A549 (cell line): ENCODE results near the gene CHST10. TPM values are rescaled to one million over a fixed set of nuclear protein-coding genes. Genes with fewer than 3 reads are reported as not detected.

Source experiments
- ATAC-seq, 2 experiments: fragments of 200-7000 bp in 1 of 2; fragments of >200 bp in 1 of 2; cut with Nextera tagmentation in 1 of 2; cut with Tn5 transposase in 1 of 2; 3 replicates each; pipeline versions ENCODE4 v1.8.0 to v1.9.1; 2018 to 2020; ENCODE audit warnings: mild to moderate bottlenecking in 1 of 2, moderate library complexity in 1 of 2
- CTCF ChIA-PET: fragments of 300-600 bp; sonication (Branson Sonifier 250); formaldehyde crosslinking; extraction: SDS; loops from one replicate; lab custom pipeline; 2021; ENCODE audit warnings: antibody characterized with exemption, inconsistent platforms; lab: Yijun Ruan, JAX
- POLR2A ChIA-PET: fragments of 350-600 bp; formaldehyde crosslinking; extraction: SDS; loops from one replicate; lab custom pipeline; 2021; ENCODE audit warnings: antibody characterized with exemption, inconsistent platforms; lab: Yijun Ruan, JAX
- DNase-seq, 2 experiments: peaks; one replicate each; pipeline versions ENCODE4 v3.0.0 to v3.0.0-alpha.2; 2011 to 2016; ENCODE audit warnings: low read depth in 1 of 2, low spot score in 1 of 2
- FAIRE-seq: peaks from 2 replicates; lab custom pipeline; 2011; peaks lifted over from hg19 to GRCh38; lab: Jason Lieb, UNC
- H3K27ac ChIP-seq, 2 experiments: fragments of >200 bp; sonication (Bioruptor Twin); formaldehyde crosslinking; 3 replicates each; pipeline ENCODE4 v1.5.1; 2016 to 2017
- H3K4me1 ChIP-seq: fragments of >200 bp; sonication (Bioruptor Twin); formaldehyde crosslinking; 3 replicates; pipeline ENCODE4 v1.6.1; 2016
- H3K4me2 ChIP-seq: fragments of >200 bp; sonication (Bioruptor Twin); formaldehyde crosslinking; 3 replicates; pipeline ENCODE4 v1.6.1; 2016
- H3K4me3 ChIP-seq: fragments of >200 bp; sonication (Bioruptor Twin); formaldehyde crosslinking; 3 replicates; pipeline ENCODE4 v1.5.1; 2016
- H3K9me3 ChIP-seq: fragments of >200 bp; sonication (Bioruptor Twin); formaldehyde crosslinking; 3 replicates; pipeline ENCODE4 v1.6.1; 2016
- CEBPB ChIP-seq, 2 experiments: fragments of >200 bp in 1 of 2; sonication (Bioruptor Twin) in 1 of 2; formaldehyde crosslinking in 1 of 2; IDR thresholded peaks; 2 replicates each; pipeline ENCODE4 v1.6.1; 2012 to 2016
- HEYL ChIP-seq: fragments of 250-450 bp; sonication (Bioruptor Pico); IDR thresholded peaks from 2 replicates; pipeline ENCODE4 v1.8.0; 2021; ENCODE audit warnings: mild to moderate bottlenecking, moderate library complexity
- JUN ChIP-seq, 2 experiments: fragments of >200 bp; sonication (Bioruptor Twin); formaldehyde crosslinking; IDR thresholded peaks; 2 replicates in 1 of 2; 3 replicates in 1 of 2; pipeline ENCODE4 v1.6.1; 2016 to 2017
- MAFK ChIP-seq: fragments of 450-650 bp; IDR thresholded peaks from 2 replicates; pipeline ENCODE4 v1.6.1; 2014; ENCODE audit not compliant: partially characterized antibody
- MAZ ChIP-seq: fragments of 150-350 bp; IDR thresholded peaks from 2 replicates; pipeline ENCODE4 v1.6.1; 2014; ENCODE audit warnings: antibody characterized with exemption, low read depth, low read length, borderline replicate concordance
- PHF8 ChIP-seq: fragments of 200-600 bp; sonication (generic); IDR thresholded peaks from 2 replicates; pipeline ENCODE4 v1.6.1; 2016; ENCODE audit warnings: low read depth, mild to moderate bottlenecking, antibody characterized with exemption, moderate library complexity, borderline replicate concordance
- POLR2A ChIP-seq: IDR thresholded peaks from 2 replicates; pipeline ENCODE4 v1.6.1; 2012; ENCODE audit warnings: mild to moderate bottlenecking, low read length
- RAD21 ChIP-seq, 2 experiments: fragments of >200 bp in 1 of 2; sonication (Bioruptor Twin) in 1 of 2; formaldehyde crosslinking in 1 of 2; IDR thresholded peaks in 1 of 2; conservative IDR thresholded peaks in 1 of 2; 2 replicates in 1 of 2; 3 replicates in 1 of 2; pipeline ENCODE4 v1.6.1; 2012 to 2018; ENCODE audit warnings: inconsistent platforms in 1 of 2
- SMC3 ChIP-seq: fragments of >200 bp; sonication (Bioruptor Twin); formaldehyde crosslinking; IDR thresholded peaks from 3 replicates; pipeline ENCODE4 v1.6.1; 2018; ENCODE audit warnings: inconsistent platforms
- WGBS: methylation state at CpG from one replicate; pipeline ENCODE4 v1.1.6; 2017; ENCODE audit errors: missing lambda C conversion rate; 5-methylcytosine and 5-hydroxymethylcytosine counted together
- polyA minus RNA-seq: library from RNA; depleted of rRNA, polyadenylated mRNA; stranded (reverse); fragments of >200 nt; gene quantifications from 2 replicates; pipeline ENCODE4 v1.2.3, GENCODE V29; 2011; rRNA and poly(A)+ RNA removed
- polyA plus RNA-seq, 4 experiments: library from polyadenylated mRNA; depleted of rRNA in 3 of 4; stranded (reverse); fragments of >200 nt; fragmentation: RNase III in 1 of 4; extraction: RNeasy Plus Mini Kit Qiagen cat#74134 plus additional on column Dnase treatment in 1 of 4; gene quantifications; 2 replicates in 3 of 4; 3 replicates in 1 of 4; pipeline ENCODE4 v1.2.3, GENCODE V29; 2011 to 2017
- TF ChIP-seq, protein P1 (sequence below): fragments of 200-600 bp; sonication (generic); IDR thresholded peaks from 2 replicates; pipeline ENCODE4 v1.6.1; 2016; ENCODE audit warnings: antibody characterized with exemption, mild to moderate bottlenecking, moderate library complexity
- TF ChIP-seq, protein P2 (sequence below): IDR thresholded peaks from 2 replicates; pipeline ENCODE4 v1.6.1; 2012; ENCODE audit warnings: low read depth, borderline replicate concordance
- TF ChIP-seq, protein P3 (sequence below): IDR thresholded peaks from 2 replicates; pipeline ENCODE4 v1.6.1; 2012
- TF ChIP-seq, protein P4 (sequence below): fragments of >200 bp; sonication (Bioruptor Twin); formaldehyde crosslinking; IDR thresholded peaks from 3 replicates; pipeline ENCODE4 v1.6.1; 2016
- TF ChIP-seq, protein P5 (sequence below): fragments of 250-450 bp; sonication (Bioruptor Pico); IDR thresholded peaks from 2 replicates; pipeline ENCODE4 v1.5.0; 2020; ENCODE audit warnings: low read depth, mild to moderate bottlenecking, moderate library complexity

The CHST10 gene, protein sequence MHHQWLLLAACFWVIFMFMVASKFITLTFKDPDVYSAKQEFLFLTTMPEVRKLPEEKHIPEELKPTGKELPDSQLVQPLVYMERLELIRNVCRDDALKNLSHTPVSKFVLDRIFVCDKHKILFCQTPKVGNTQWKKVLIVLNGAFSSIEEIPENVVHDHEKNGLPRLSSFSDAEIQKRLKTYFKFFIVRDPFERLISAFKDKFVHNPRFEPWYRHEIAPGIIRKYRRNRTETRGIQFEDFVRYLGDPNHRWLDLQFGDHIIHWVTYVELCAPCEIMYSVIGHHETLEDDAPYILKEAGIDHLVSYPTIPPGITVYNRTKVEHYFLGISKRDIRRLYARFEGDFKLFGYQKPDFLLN
- polyA plus RNA-seq (2011; rRNA removed) (24.0 and 29.5 TPM in 2 replicates), polyA plus RNA-seq (2017; fragmentation: RNase III; extraction: RNeasy Plus Mini Kit Qiagen cat#74134 plus additional on column Dnase treatment) (15.1 to 17.1 TPM (median 16.6 TPM) in 3 replicates), polyA minus RNA-seq (28.1 and 35.4 TPM in 2 replicates)
- polyA plus RNA-seq (2012; cell fraction: cytosol; rRNA removed), result 13.4 and 17.8 TPM in 2 replicates
- 17.7 and 22.6 TPM in 2 replicates for polyA plus RNA-seq (2012; cell fraction: nucleus; rRNA removed)

DNA sequence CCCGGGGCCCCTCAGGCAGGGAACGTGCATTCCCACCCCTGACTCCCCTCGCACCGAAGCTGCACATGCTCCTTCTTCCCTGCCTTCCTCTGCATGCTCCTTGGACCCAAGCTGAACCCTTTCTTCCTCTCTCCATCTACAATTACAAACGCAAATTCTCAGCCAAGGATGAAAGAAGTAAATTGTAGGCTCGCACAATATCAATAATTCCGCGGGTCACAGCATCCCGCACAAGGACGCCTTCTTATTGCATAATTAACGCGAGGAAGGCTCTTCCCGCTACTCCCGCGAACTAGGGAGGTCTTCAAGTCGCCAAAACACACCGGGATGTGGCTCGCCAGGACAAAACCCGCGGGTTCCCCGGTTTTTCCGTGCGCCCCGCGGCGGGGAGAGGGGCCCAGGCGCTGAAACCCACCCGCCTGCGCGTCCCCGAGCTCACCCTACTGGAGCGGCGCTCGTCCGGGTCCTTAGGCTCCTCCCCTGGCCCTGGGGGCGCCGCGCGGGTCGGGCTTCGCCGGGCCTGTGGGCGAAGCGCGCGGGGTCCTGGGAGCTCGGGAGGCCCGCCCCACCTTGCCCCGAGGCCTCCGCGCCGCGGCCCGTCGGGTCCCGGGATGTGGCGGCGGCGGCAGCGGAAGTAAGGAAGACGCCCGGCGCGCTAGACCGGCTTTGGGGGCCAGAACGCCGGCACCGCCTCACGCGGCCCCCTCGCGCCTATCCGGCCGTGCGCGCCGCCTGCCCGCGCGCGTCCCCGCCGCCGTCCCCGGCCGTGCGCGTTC is at the start of gene CHST10:
Gene CHST10 (minus strand): TSS at position 734 of the 776 bp plus-strand sequence. CDS start 10,993 bp downstream, outside the sequence.
- Histone ChIP-seq H3K4me2 (peak within 1 kb of the TSS; percentile 96), H3K4me3 (peak within 1 kb of the TSS; percentile 79)
- POLR2A ChIA-PET, result interaction anchor here (0.6 to 1.7 kb wide), 4 partner anchors 125 to 799 kb away, joined by 3 to 12 read pairs (median 8); partner anchors contain the start of gene PDCL3
- no peak for FAIRE-seq
- WGBS, result 3% methylated on average over 31 of the region's 88 CpGs
- TF ChIP-seq, protein P1, sequence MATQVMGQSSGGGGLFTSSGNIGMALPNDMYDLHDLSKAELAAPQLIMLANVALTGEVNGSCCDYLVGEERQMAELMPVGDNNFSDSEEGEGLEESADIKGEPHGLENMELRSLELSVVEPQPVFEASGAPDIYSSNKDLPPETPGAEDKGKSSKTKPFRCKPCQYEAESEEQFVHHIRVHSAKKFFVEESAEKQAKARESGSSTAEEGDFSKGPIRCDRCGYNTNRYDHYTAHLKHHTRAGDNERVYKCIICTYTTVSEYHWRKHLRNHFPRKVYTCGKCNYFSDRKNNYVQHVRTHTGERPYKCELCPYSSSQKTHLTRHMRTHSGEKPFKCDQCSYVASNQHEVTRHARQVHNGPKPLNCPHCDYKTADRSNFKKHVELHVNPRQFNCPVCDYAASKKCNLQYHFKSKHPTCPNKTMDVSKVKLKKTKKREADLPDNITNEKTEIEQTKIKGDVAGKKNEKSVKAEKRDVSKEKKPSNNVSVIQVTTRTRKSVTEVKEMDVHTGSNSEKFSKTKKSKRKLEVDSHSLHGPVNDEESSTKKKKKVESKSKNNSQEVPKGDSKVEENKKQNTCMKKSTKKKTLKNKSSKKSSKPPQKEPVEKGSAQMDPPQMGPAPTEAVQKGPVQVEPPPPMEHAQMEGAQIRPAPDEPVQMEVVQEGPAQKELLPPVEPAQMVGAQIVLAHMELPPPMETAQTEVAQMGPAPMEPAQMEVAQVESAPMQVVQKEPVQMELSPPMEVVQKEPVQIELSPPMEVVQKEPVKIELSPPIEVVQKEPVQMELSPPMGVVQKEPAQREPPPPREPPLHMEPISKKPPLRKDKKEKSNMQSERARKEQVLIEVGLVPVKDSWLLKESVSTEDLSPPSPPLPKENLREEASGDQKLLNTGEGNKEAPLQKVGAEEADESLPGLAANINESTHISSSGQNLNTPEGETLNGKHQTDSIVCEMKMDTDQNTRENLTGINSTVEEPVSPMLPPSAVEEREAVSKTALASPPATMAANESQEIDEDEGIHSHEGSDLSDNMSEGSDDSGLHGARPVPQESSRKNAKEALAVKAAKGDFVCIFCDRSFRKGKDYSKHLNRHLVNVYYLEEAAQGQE, result 0 out of 2 replicates have a peak, but pooled peaks have one; percentile 10
- TF ChIP-seq, protein P2, sequence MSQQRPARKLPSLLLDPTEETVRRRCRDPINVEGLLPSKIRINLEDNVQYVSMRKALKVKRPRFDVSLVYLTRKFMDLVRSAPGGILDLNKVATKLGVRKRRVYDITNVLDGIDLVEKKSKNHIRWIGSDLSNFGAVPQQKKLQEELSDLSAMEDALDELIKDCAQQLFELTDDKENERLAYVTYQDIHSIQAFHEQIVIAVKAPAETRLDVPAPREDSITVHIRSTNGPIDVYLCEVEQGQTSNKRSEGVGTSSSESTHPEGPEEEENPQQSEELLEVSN, result peak; percentile 56
- TF ChIP-seq RAD21 (conservative IDR thresholded peaks at IDR 0.05 in 1 of 2, IDR thresholded peaks at IDR 0.05 in 1 of 2) (no peak; a peak in 1 of 5 replicates), JUN (IDR thresholded peaks at IDR 0.05) (peak in 1 of 2 experiments; percentile 73; a peak in 3 of 5 replicates), HEYL (no peak), CEBPB (IDR thresholded peaks at IDR 0.05) (peak; percentile 70 to 86; a peak in 3 of 4 replicates), PHF8 (peak; percentile 92; the same call in 1 of the 2 replicates), POLR2A (peak; percentile 71), MAFK (no peak), SMC3 (no peak), MAZ (no peak)
- TF ChIP-seq, protein P3, sequence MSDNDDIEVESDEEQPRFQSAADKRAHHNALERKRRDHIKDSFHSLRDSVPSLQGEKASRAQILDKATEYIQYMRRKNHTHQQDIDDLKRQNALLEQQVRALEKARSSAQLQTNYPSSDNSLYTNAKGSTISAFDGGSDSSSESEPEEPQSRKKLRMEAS, result peak; percentile 70; the same call in 1 of the 2 replicates
- TF ChIP-seq, protein P4, sequence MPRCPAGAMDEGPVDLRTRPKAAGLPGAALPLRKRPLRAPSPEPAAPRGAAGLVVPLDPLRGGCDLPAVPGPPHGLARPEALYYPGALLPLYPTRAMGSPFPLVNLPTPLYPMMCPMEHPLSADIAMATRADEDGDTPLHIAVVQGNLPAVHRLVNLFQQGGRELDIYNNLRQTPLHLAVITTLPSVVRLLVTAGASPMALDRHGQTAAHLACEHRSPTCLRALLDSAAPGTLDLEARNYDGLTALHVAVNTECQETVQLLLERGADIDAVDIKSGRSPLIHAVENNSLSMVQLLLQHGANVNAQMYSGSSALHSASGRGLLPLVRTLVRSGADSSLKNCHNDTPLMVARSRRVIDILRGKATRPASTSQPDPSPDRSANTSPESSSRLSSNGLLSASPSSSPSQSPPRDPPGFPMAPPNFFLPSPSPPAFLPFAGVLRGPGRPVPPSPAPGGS, result peak; percentile 51; the same call in 1 of the 3 replicates
- TF ChIP-seq, protein P5, sequence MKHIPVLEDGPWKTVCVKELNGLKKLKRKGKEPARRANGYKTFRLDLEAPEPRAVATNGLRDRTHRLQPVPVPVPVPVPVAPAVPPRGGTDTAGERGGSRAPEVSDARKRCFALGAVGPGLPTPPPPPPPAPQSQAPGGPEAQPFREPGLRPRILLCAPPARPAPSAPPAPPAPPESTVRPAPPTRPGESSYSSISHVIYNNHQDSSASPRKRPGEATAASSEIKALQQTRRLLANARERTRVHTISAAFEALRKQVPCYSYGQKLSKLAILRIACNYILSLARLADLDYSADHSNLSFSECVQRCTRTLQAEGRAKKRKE (CRISPR knock-in tag), result 0 out of 2 replicates have a peak, but pooled peaks have one; percentile 4
- TF ChIP-seq, all 56 proteins: peak for 9
- Histone ChIP-seq H3K4me1 (peaks cover 8% of the 10 kb centered on the region; the same call in 1 of the 3 replicates), H3K27ac (peak within 1 kb of the TSS; percentile 86 to 97), H3K9me3 (no peaks in the 10 kb centered on the region)
- CTCF ChIA-PET, result interaction anchor here (0.6 to 1.8 kb wide), 5 partner anchors 96 to 214 kb away, joined by 3 to 7 read pairs (median 4); partner anchors contain the start of gene PDCL3
- peak; percentile 95 to 98 for ATAC-seq
- DNase-seq, result peak; percentile 59 to 63
